Endodermal cell (in vitro differentiated cells): ENCODE data around the gene CENPQ. TPM values are rescaled to one million over a fixed set of nuclear protein-coding genes. Genes with fewer than 3 reads are reported as not detected.

Source experiments
- DNase-seq: peaks from one replicate; pipeline ENCODE4 v3.0.0-alpha.2; 2017
- H3K27ac ChIP-seq: 2 replicates; pipeline ENCODE4 v1.5.1; 2013; ENCODE audit warnings: mild to moderate bottlenecking, low read depth, low read length, moderate library complexity
- H3K27me3 ChIP-seq: 2 replicates; pipeline ENCODE4 v1.6.1; 2013; ENCODE audit warnings: mild to moderate bottlenecking, low read length, moderate library complexity; ENCODE audit not compliant: insufficient read depth, control insufficient read depth, poor library complexity, severe bottlenecking
- H3K36me3 ChIP-seq: 2 replicates; pipeline ENCODE4 v1.7.0; 2013; ENCODE audit warnings: mild to moderate bottlenecking, low read length, moderate library complexity; ENCODE audit not compliant: control insufficient read depth, insufficient read depth
- H3K4me1 ChIP-seq: one replicate; pipeline ENCODE4 v1.7.0; 2013; ENCODE audit warnings: low read length; ENCODE audit not compliant: control insufficient read depth, insufficient read depth
- H3K4me3 ChIP-seq: 2 replicates; pipeline ENCODE4 v1.5.1; 2013; ENCODE audit warnings: mild to moderate bottlenecking, low read length, moderate library complexity
- H3K9ac ChIP-seq: 2 replicates; pipeline ENCODE4 v1.6.1; 2013; ENCODE audit warnings: mild to moderate bottlenecking, low read length, moderate library complexity; ENCODE audit not compliant: poor library complexity, severe bottlenecking; ENCODE audit errors: extremely low read depth
- H3K9me3 ChIP-seq: 2 replicates; pipeline ENCODE4 v1.6.1; 2013; ENCODE audit warnings: mild to moderate bottlenecking, low read length, moderate library complexity; ENCODE audit not compliant: control insufficient read depth
- H3K27ac Mint-ChIP-seq: 2 replicates; pipeline ENCODE4 v1.8.0; 2020; ENCODE audit warnings: mixed read lengths
- H3K27me3 Mint-ChIP-seq: 2 replicates; pipeline ENCODE4 v1.8.0; 2021; ENCODE audit warnings: mild to moderate bottlenecking, mixed read lengths; ENCODE audit not compliant: insufficient read depth
- H3K36me3 Mint-ChIP-seq: 2 replicates; pipeline ENCODE4 v1.8.0; 2020; ENCODE audit warnings: low read depth, mixed read lengths
- H3K4me1 Mint-ChIP-seq: 2 replicates; pipeline ENCODE4 v1.8.0; 2020; ENCODE audit warnings: mixed read lengths
- H3K4me3 Mint-ChIP-seq: 2 replicates; pipeline ENCODE4 v1.8.0; 2020; ENCODE audit warnings: mild to moderate bottlenecking, moderate library complexity, mixed read lengths
- H3K9me3 Mint-ChIP-seq: 2 replicates; pipeline ENCODE4 v1.8.0; 2020; ENCODE audit warnings: mild to moderate bottlenecking, mixed read lengths
- CTCF ChIP-seq: fragments of 200-600 bp; sonication (generic); conservative IDR thresholded peaks from 2 replicates; pipeline ENCODE4 v1.5.0; 2021; ENCODE audit warnings: antibody characterized with exemption, mild to moderate bottlenecking
- WGBS, 2 experiments: methylation state at CpG; one replicate each; pipeline versions ENCODE4 v1.1.5 to v1.1.7; 2013; ENCODE audit warnings: missing lambda C conversion rate in 2 of 2, mixed read lengths in 1 of 2; ENCODE audit not compliant: insufficient coverage in 1 of 2, insufficient read length in 1 of 2; 5-methylcytosine and 5-hydroxymethylcytosine counted together
- long read RNA-seq, 4 experiments: library from polyadenylated mRNA in 2 of 4; library from RNA in 1 of 4; library from capped mRNA in 1 of 4; stranded (forward) in 3 of 4; unstranded in 1 of 4; transcript quantifications; one replicate each; pipeline ENCODE4 v2.0.0, GENCODE V29; 2020 to 2021; ENCODE audit warnings: inconsistent platforms in 1 of 4
- polyA plus RNA-seq, 2 experiments: library from polyadenylated mRNA; stranded (reverse); fragments of 50-300 nt; gene quantifications; one replicate each; pipeline ENCODE4 v1.2.3, GENCODE V29; 2013
- total RNA-seq, 2 donors: library from RNA; stranded (reverse); fragmentation: NEBNext Ultra II Directional in 1 of 2; extraction: Animal tissue kit (Norgen Biotek cat#: 25700) in 1 of 2; gene quantifications; 2 replicates in 1 of 2; 3 replicates in 1 of 2; pipeline ENCODE4 v1.2.1, GENCODE V29; 2021

CENPQ gene
- 10 to 100 TPM; 13.9 to 22.2 TPM for total RNA-seq
- 22.0 TPM for polyA plus RNA-seq (2013, experiment 1 of 2)
- polyA plus RNA-seq (2013, experiment 2 of 2), result 23.3 TPM
- long read RNA-seq, experiment 1, partial matches to known transcripts, result 9 of 18 reads
- long read RNA-seq, experiment 1, other reads (novel, unspliced or antisense), result 6 of 18 reads
- long read RNA-seq, experiment 2, transcript CENPQ-201 (9 exons, 1,733 nt), result major isoform, 13 of 38 reads
- long read RNA-seq, experiment 2, partial matches to known transcripts, result 5 of 38 reads
- long read RNA-seq, experiment 2, other reads (novel, unspliced or antisense), result 20 of 38 reads
- long read RNA-seq, experiment 3, transcript CENPQ-201 (9 exons, 1,733 nt), result major isoform, 15 of 41 reads
- long read RNA-seq, experiment 3, partial matches to known transcripts, result 7 of 41 reads
- long read RNA-seq, experiment 3, other reads (novel, unspliced or antisense), result 19 of 41 reads
- long read RNA-seq, experiment 4, transcript CENPQ-201 (9 exons, 1,733 nt), result major isoform, 13 of 22 reads
- long read RNA-seq, experiment 4, partial matches to known transcripts, result 0 of 22 reads
- long read RNA-seq, experiment 4, other reads (novel, unspliced or antisense), result 9 of 22 reads

GRCh38 chr6:49462927-49463611 lies at the start of gene CENPQ, which contains the start of gene MMUT:
Gene CENPQ, plus strand, starts transcription at chr6:49463370. Its CDS starts 6,807 bp downstream, at chr6:49470177.
Gene MMUT, minus strand, starts transcription at chr6:49463253. Its CDS starts 3,787 bp downstream, at chr6:49459466.
- peaks cover 9% of the 10 kb centered on the region for H3K4me1 Mint-ChIP-seq

GRCh38 chr6:49415358-49415757 lies 47.8 kb upstream of the CENPQ start:
- peaks cover 4% of the 10 kb centered on the region for H3K9me3 ChIP-seq
- H3K36me3 ChIP-seq, result no peaks in the 10 kb centered on the region
- 100% methylated on average over 1 of the region's 1 CpG; no CpG with 5 or more reads in 1 of the 2 experiments for WGBS, 2 experiments
- no peak for TF ChIP-seq CTCF
- H3K27ac ChIP-seq, result no peak overlapping the region
- H3K4me3 ChIP-seq, result no peak overlapping the region
- H3K36me3 Mint-ChIP-seq, result no peaks in the 10 kb centered on the region
- no peaks in the 10 kb centered on the region for H3K27me3 Mint-ChIP-seq
- DNase-seq, result no peak
- H3K9ac ChIP-seq, result no peak overlapping the region
- H3K4me3 Mint-ChIP-seq, result no peak overlapping the region
- no peaks in the 10 kb centered on the region for H3K4me1 ChIP-seq
- H3K27me3 ChIP-seq, result no peaks in the 10 kb centered on the region
- no peak overlapping the region for H3K27ac Mint-ChIP-seq
- H3K9me3 Mint-ChIP-seq, result no peaks in the 10 kb centered on the region
- H3K4me1 Mint-ChIP-seq, result no peaks in the 10 kb centered on the region

More at GRCh38 chr6:49462927-49463611, at the start of gene CENPQ, which contains the start of gene MMUT:
- DNase-seq, result peak; percentile 98
- peak within 1 kb of the TSS; percentile 97 for H3K4me3 Mint-ChIP-seq
- H3K27me3 ChIP-seq, result no peaks in the 10 kb centered on the region
- no peaks in the 10 kb centered on the region for H3K9me3 ChIP-seq
- H3K9ac ChIP-seq, result peak within 1 kb of the TSS; percentile 74
- H3K4me3 ChIP-seq, result peak within 1 kb of the TSS; percentile 91
- H3K27ac Mint-ChIP-seq, result peak within 1 kb of the TSS; percentile 99
- peaks cover 2% of the 10 kb centered on the region for H3K36me3 ChIP-seq
- H3K9me3 Mint-ChIP-seq, result no peaks in the 10 kb centered on the region
- peak within 1 kb of the TSS; percentile 50 for H3K27ac ChIP-seq
- TF ChIP-seq CTCF, result no peak
- no peaks in the 10 kb centered on the region for H3K27me3 Mint-ChIP-seq
- no peaks in the 10 kb centered on the region for H3K36me3 Mint-ChIP-seq
- 0 to 3% methylated on average over 16 to 37 of the region's 37 CpGs for WGBS, 2 experiments
- no peaks in the 10 kb centered on the region for H3K4me1 ChIP-seq

- H3K27me3 ChIP-seq, result no peaks in the 10 kb centered on the region
- no peaks in the 10 kb centered on the region for H3K27me3 Mint-ChIP-seq
- H3K4me1 ChIP-seq, result no peaks in the 10 kb centered on the region
- no peak overlapping the region for H3K27ac ChIP-seq
- H3K36me3 ChIP-seq, result no peaks in the 10 kb centered on the region
- no peak for TF ChIP-seq CTCF
- H3K4me1 Mint-ChIP-seq, result no peaks in the 10 kb centered on the region
- H3K4me3 ChIP-seq, result no peak overlapping the region
- peaks cover 4% of the 10 kb centered on the region for H3K9me3 ChIP-seq
- H3K4me3 Mint-ChIP-seq, result no peak overlapping the region
- no peak overlapping the region for H3K9ac ChIP-seq
- no peaks in the 10 kb centered on the region for H3K9me3 Mint-ChIP-seq
- no peaks in the 10 kb centered on the region for H3K36me3 Mint-ChIP-seq
- no peak for DNase-seq
- 92 to 93% methylated on average over 4 of the region's 4 CpGs for WGBS, 2 experiments
- H3K27ac Mint-ChIP-seq, result no peak overlapping the region
Measured at GRCh38 chr6:49416195-49416594, 47.0 kb upstream of the CENPQ start.
